Measurements from ENCODE around the gene INTS6. TPM values are rescaled to one million over a fixed set of nuclear protein-coding genes. Genes with fewer than 3 reads are reported as not detected.

INTS6 gene
- total RNA-seq, 1 experiment from 2014 or later = 26.6 TPM

DNA sequence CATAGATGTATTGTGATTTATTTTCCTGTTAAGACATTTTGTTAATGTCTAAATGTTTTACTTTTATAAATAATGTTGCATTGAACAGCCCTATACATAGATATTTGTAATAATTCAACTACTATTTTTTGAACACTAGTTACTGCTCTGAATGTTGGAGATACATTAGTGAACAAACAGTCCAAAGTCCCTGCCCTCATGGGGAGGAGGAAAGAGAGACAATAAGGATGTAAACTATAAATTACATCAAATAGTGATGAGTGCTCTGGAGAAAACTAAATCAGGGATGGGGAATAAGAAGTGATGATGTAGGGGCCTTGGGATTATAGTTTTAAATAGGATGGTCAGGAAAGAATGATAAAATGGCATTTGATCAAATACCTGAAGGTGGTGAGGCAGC lies 12.3 kb upstream of the INTS6 start:
- H2AFZ ChIP-seq (ENCODE audit: low read length) = no peak overlapping the region
- BruUV-seq (replicated peaks) = no TSS peak
- H3K27ac ChIP-seq (ENCODE audit: low read length) = no peak overlapping the region
- H4K20me1 ChIP-seq (ENCODE audit: low read length) = no peaks in the 10 kb centered on the region
- H3K9me3 ChIP-seq (ENCODE audit: low read length) = no peaks in the 10 kb centered on the region
- H3K79me2 ChIP-seq (ENCODE audit: low read length) = no peaks in the 10 kb centered on the region
- no peaks in the 10 kb centered on the region for H3K27me3 ChIP-seq (ENCODE audit: low read length)
- no peaks in the 10 kb centered on the region for H3K36me3 ChIP-seq (ENCODE audit: low read depth, low read length)
- ATAC-seq (no peak), DNase-seq (no peak)
- no peaks in the 10 kb centered on the region for H3F3A ChIP-seq (ENCODE audit: low read length, unreplicated experiment)
- POLR2A ChIA-PET (ENCODE audit: unreplicated experiment) = interaction anchor here (0.6 kb wide), 1 partner anchor 161 kb away, joined by 5 read pairs; no protein-coding TSS in a partner anchor
- H3K4me2 ChIP-seq (ENCODE audit: low read length) = no peak overlapping the region
- no peaks in the 10 kb centered on the region for H3K4me1 ChIP-seq (ENCODE audit: insufficient read depth, low read length)
- no peaks in the 10 kb centered on the region for H3K9me2 ChIP-seq (replicated peaks; ENCODE audit: low read length)
- intact Hi-C loops (cut with micrococcal nuclease) = no loop called here
- H3K4me3 ChIP-seq (ENCODE audit: low read length) = no peak overlapping the region
- H3K9ac ChIP-seq (ENCODE audit: low read length) = no peak overlapping the region
- TF ChIP-seq EZH2 (IDR thresholded peaks at IDR 0.05; ENCODE audit: low read length, unreplicated experiment) (no peak), EZH2phosphoT487 (IDR thresholded peaks at IDR 0.05; ENCODE audit: borderline replicate concordance, low read length) (no peak)
- CTCF ChIA-PET = no interaction called here

DNA sequence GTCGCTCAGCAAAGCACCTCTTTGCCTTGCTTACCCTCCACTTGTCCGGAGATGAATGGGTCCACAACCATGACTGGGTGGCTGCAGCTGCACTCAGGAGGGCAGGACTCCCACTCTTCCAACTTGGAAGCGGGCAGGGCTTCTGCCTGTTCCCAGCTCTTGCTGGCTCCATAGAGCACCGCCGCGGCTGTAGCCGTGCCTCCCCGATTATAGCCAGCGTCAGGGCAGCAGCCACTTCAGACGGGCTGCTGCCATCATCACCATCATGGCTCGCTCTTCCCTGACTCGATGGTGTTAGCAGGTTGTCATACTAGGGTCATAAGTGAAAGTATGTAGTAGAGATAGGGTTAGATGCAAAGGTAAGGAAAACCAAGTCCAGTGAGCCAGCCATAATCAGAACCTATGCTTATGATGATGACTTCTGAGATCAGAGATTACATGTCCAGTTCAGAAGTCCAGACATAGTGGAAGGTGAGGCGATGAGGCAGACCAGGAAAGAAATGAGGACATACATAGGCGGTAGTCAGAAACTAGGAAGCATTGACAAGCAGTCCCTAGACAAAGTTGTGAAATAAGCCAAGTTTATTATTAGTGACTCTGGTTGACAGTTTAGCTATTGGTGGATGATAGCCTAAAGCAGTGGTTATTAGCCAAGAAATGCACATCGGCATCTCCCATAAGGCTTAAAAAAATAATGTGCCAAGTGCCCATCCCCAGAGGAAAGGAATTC lies 4.4 kb upstream of the INTS6 start:
- H3F3A ChIP-seq (ENCODE audit: low read length, unreplicated experiment) = no peaks in the 10 kb centered on the region
- no peak for TF ChIP-seq EZH2 (IDR thresholded peaks at IDR 0.05; ENCODE audit: low read length, unreplicated experiment)
- TF ChIP-seq, protein P1, sequence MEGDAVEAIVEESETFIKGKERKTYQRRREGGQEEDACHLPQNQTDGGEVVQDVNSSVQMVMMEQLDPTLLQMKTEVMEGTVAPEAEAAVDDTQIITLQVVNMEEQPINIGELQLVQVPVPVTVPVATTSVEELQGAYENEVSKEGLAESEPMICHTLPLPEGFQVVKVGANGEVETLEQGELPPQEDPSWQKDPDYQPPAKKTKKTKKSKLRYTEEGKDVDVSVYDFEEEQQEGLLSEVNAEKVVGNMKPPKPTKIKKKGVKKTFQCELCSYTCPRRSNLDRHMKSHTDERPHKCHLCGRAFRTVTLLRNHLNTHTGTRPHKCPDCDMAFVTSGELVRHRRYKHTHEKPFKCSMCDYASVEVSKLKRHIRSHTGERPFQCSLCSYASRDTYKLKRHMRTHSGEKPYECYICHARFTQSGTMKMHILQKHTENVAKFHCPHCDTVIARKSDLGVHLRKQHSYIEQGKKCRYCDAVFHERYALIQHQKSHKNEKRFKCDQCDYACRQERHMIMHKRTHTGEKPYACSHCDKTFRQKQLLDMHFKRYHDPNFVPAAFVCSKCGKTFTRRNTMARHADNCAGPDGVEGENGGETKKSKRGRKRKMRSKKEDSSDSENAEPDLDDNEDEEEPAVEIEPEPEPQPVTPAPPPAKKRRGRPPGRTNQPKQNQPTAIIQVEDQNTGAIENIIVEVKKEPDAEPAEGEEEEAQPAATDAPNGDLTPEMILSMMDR (conservative IDR thresholded peaks at IDR 0.05; ENCODE audit: low read depth, low read length) = no peak
- TF ChIP-seq EZH2phosphoT487 (IDR thresholded peaks at IDR 0.05; ENCODE audit: borderline replicate concordance, low read length) = no peak
- peaks cover 10% of the 10 kb centered on the region for H3K4me1 ChIP-seq (ENCODE audit: insufficient read depth, low read length)
- DNase-seq = no peak
- no peaks in the 10 kb centered on the region for H4K20me1 ChIP-seq (ENCODE audit: low read length)
- H3K36me3 ChIP-seq (ENCODE audit: low read depth, low read length) = no peaks in the 10 kb centered on the region
- H3K9ac ChIP-seq (ENCODE audit: low read length) = no peak overlapping the region
- ChIA-PET CTCF (no interaction called here), POLR2A (ENCODE audit: unreplicated experiment) (no interaction called here)
- no peak overlapping the region for H3K27ac ChIP-seq (ENCODE audit: low read length)
- H3K9me3 ChIP-seq (ENCODE audit: low read length) = no peaks in the 10 kb centered on the region
- intact Hi-C loops (cut with micrococcal nuclease) = no loop called here
- BruUV-seq (replicated peaks) = no TSS peak
- H3K9me2 ChIP-seq (replicated peaks; ENCODE audit: low read length) = no peaks in the 10 kb centered on the region
- H2AFZ ChIP-seq (ENCODE audit: low read length) = no peak overlapping the region
- H3K4me2 ChIP-seq (ENCODE audit: low read length) = no peak overlapping the region
- H3K4me3 ChIP-seq (ENCODE audit: low read length) = no peak overlapping the region
- H3K79me2 ChIP-seq (ENCODE audit: low read length) = peaks cover 15% of the 10 kb centered on the region
- no peak for ATAC-seq
- H3K27me3 ChIP-seq (ENCODE audit: low read length) = no peaks in the 10 kb centered on the region

DNA sequence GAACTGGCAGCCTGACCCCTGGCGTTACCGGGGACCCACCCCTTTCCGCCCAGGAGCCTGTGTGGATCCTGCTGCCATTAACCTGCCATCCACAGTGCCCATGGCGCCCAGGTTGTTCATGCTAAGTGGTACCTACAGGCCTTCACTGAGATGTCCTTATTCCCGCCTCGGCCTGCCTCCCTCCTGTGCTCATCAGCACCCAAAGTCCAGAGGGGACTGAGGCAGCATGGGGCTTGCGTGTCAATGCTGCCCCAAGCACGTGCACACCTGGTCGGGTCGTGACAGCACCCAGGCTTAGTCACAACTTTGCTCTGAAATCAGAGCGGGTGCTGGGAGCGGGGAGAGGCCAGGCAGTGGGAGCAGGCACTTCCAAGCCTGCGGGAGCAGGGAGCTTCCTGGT lies 3.7 kb upstream of the INTS6 start:
- H3K27me3 ChIP-seq (ENCODE audit: low read length) = no peaks in the 10 kb centered on the region
- CTCF ChIA-PET = no interaction called here
- no peaks in the 10 kb centered on the region for H4K20me1 ChIP-seq (ENCODE audit: low read length)
- H2AFZ ChIP-seq (ENCODE audit: low read length) = no peak overlapping the region
- no peaks in the 10 kb centered on the region for H3K9me3 ChIP-seq (ENCODE audit: low read length)
- TF ChIP-seq EZH2phosphoT487 (IDR thresholded peaks at IDR 0.05; ENCODE audit: borderline replicate concordance, low read length) = no peak
- TF ChIP-seq, protein P1 (conservative IDR thresholded peaks at IDR 0.05; ENCODE audit: low read depth, low read length) = no peak
- no peaks in the 10 kb centered on the region for H3K36me3 ChIP-seq (ENCODE audit: low read depth, low read length)
- no peaks in the 10 kb centered on the region for H3K9me2 ChIP-seq (replicated peaks; ENCODE audit: low read length)
- BruUV-seq (replicated peaks) = no TSS peak
- peaks cover 15% of the 10 kb centered on the region for H3K79me2 ChIP-seq (ENCODE audit: low read length)
- no peak overlapping the region for H3K4me3 ChIP-seq (ENCODE audit: low read length)
- intact Hi-C loops (cut with micrococcal nuclease) = no loop called here
- H3K4me2 ChIP-seq (ENCODE audit: low read length) = no peak overlapping the region
- no peaks in the 10 kb centered on the region for H3F3A ChIP-seq (ENCODE audit: low read length, unreplicated experiment)
- H3K4me1 ChIP-seq (ENCODE audit: insufficient read depth, low read length) = peaks cover 10% of the 10 kb centered on the region
- POLR2A ChIA-PET (ENCODE audit: unreplicated experiment) = no interaction called here
- ATAC-seq = no peak
- no peak overlapping the region for H3K9ac ChIP-seq (ENCODE audit: low read length)
- DNase-seq = no peak
- H3K27ac ChIP-seq (ENCODE audit: low read length) = no peak overlapping the region

Data from PC-3 (cell line).